H9 (cell line): ENCODE measurements around the gene OTOS. TPM values are rescaled to one million over a fixed set of nuclear protein-coding genes. Genes with fewer than 3 reads are reported as not detected.

Experiments used
- DNase-seq: peaks from one replicate; pipeline ENCODE4 v3.0.0-alpha.2; 2017
- H2AFZ ChIP-seq: one replicate; pipeline ENCODE4 v1.6.1; 2013; ENCODE audit warnings: mild to moderate bottlenecking, low read length, control low read depth, moderate library complexity
- H2AK5ac ChIP-seq: 2 replicates; pipeline ENCODE4 v1.6.1; 2013; ENCODE audit warnings: low read length, control low read depth, mixed read lengths; ENCODE audit not compliant: insufficient read length
- H2BK120ac ChIP-seq: one replicate; pipeline ENCODE4 v1.6.1; 2013; ENCODE audit warnings: low read depth, mild to moderate bottlenecking, low read length, control low read depth, inconsistent platforms; ENCODE audit not compliant: poor library complexity, severe bottlenecking
- H2BK12ac ChIP-seq: 2 replicates; pipeline ENCODE4 v1.6.1; 2013; ENCODE audit warnings: low read length, control low read depth, mixed read lengths, low read depth; ENCODE audit not compliant: insufficient read length
- H2BK15ac ChIP-seq: 2 replicates; pipeline ENCODE4 v1.6.1; 2013; ENCODE audit warnings: low read depth, low read length, control low read depth
- H2BK20ac ChIP-seq: one replicate; pipeline ENCODE4 v1.6.1; 2013; ENCODE audit warnings: low read depth, mild to moderate bottlenecking, low read length, control low read depth, inconsistent platforms; ENCODE audit not compliant: poor library complexity, severe bottlenecking
- H2BK5ac ChIP-seq: 2 replicates; pipeline ENCODE4 v1.6.1; 2013; ENCODE audit warnings: low read length, control low read depth, mixed read lengths; ENCODE audit not compliant: insufficient read length
- H3K14ac ChIP-seq: 2 replicates; pipeline ENCODE4 v1.6.1; 2013; ENCODE audit warnings: low read length, control low read depth; ENCODE audit not compliant: insufficient read depth
- H3K18ac ChIP-seq: 2 replicates; pipeline ENCODE4 v1.6.1; 2013; ENCODE audit warnings: low read depth, mild to moderate bottlenecking, mixed read lengths, low read length, control low read depth; ENCODE audit not compliant: insufficient read length
- H3K23ac ChIP-seq: 2 replicates; pipeline ENCODE4 v1.6.1; 2013; ENCODE audit warnings: low read length, control low read depth, mixed read lengths, low read depth; ENCODE audit not compliant: insufficient read length
- H3K23me2 ChIP-seq: 2 replicates; pipeline ENCODE4 v1.6.1; 2013; ENCODE audit warnings: low read depth, mild to moderate bottlenecking, mixed read lengths, low read length, control low read depth; ENCODE audit not compliant: insufficient read length, poor library complexity, severe bottlenecking
- H3K27ac ChIP-seq: 2 replicates; pipeline ENCODE4 v1.5.1; 2013; ENCODE audit warnings: low read length, control low read depth, mixed read lengths, low read depth; ENCODE audit not compliant: insufficient read length
- H3K27me3 ChIP-seq: 2 replicates; pipeline ENCODE4 v1.6.1; 2013; ENCODE audit warnings: low read length, control low read depth, inconsistent platforms; ENCODE audit not compliant: insufficient read depth
- H3K4ac ChIP-seq: 2 replicates; pipeline ENCODE4 v1.6.1; 2013; ENCODE audit warnings: low read depth, mild to moderate bottlenecking, control low read depth, inconsistent platforms, low read length, moderate library complexity
- H3K4me1 ChIP-seq: 2 replicates; pipeline ENCODE4 v1.6.1; 2013; ENCODE audit warnings: low read length, control low read depth, inconsistent platforms; ENCODE audit not compliant: insufficient read depth
- H3K4me2 ChIP-seq: 2 replicates; pipeline ENCODE4 v1.6.1; 2013; ENCODE audit warnings: low read length, control low read depth, mixed read lengths; ENCODE audit not compliant: insufficient read length, insufficient read depth
- H3K56ac ChIP-seq: 2 replicates; pipeline ENCODE4 v1.6.1; 2013; ENCODE audit warnings: low read depth, mild to moderate bottlenecking, mixed read lengths, low read length, control low read depth; ENCODE audit not compliant: insufficient read length
- H3K79me1 ChIP-seq: 2 replicates; pipeline ENCODE4 v1.6.1; 2013; ENCODE audit warnings: low read depth, mild to moderate bottlenecking, moderate library complexity, low read length, control low read depth, inconsistent platforms; ENCODE audit not compliant: insufficient read depth, poor library complexity, severe bottlenecking
- H3K79me2 ChIP-seq: 2 replicates; pipeline ENCODE4 v1.6.1; 2013; ENCODE audit warnings: low read length, control low read depth, inconsistent platforms; ENCODE audit not compliant: insufficient read depth
- H3K9ac ChIP-seq: 2 replicates; pipeline ENCODE4 v1.6.1; 2013; ENCODE audit warnings: low read length, control low read depth, mixed read lengths; ENCODE audit not compliant: insufficient read length; ENCODE audit errors: extremely low read depth
- H3K9me3 ChIP-seq: one replicate; pipeline ENCODE4 v1.6.1; 2013; ENCODE audit warnings: low read depth, low read length, inconsistent platforms; ENCODE audit not compliant: control insufficient read depth
- H3T11ph ChIP-seq: one replicate; pipeline ENCODE4 v1.6.1; 2013; ENCODE audit warnings: mild to moderate bottlenecking, low read length, control low read depth, inconsistent platforms
- H4K20me1 ChIP-seq: one replicate; pipeline ENCODE4 v1.6.1; 2013; ENCODE audit not compliant: control insufficient read depth, insufficient read length, insufficient read depth
- H4K5ac ChIP-seq: 2 replicates; pipeline ENCODE4 v1.6.1; 2013; ENCODE audit warnings: low read depth, mild to moderate bottlenecking, mixed read lengths, low read length, control low read depth; ENCODE audit not compliant: insufficient read length
- H4K8ac ChIP-seq: replicated peaks from 2 replicates; pipeline ENCODE4 v1.6.1; 2013; ENCODE audit warnings: low read length, control low read depth, mixed read lengths, low read depth; ENCODE audit not compliant: insufficient read length
- H4K91ac ChIP-seq: 2 replicates; pipeline ENCODE4 v1.6.1; 2013; ENCODE audit warnings: low read depth, mild to moderate bottlenecking, moderate library complexity, mixed read lengths, low read length, control low read depth; ENCODE audit not compliant: insufficient read length
- H3K27ac Mint-ChIP-seq, 3 experiments: 2 replicates in 2 of 3; 3 replicates in 1 of 3; pipeline ENCODE4 v1.8.0; 2020 to 2021; ENCODE audit warnings: mixed read lengths in 3 of 3, mild to moderate bottlenecking in 1 of 3, moderate library complexity in 1 of 3
- H3K27me3 Mint-ChIP-seq: 2 replicates; pipeline ENCODE4 v1.8.0; 2021; ENCODE audit warnings: low read depth, mild to moderate bottlenecking, moderate library complexity, mixed read lengths
- H3K36me3 Mint-ChIP-seq, 3 experiments: 2 replicates in 2 of 3; 3 replicates in 1 of 3; pipeline ENCODE4 v1.8.0; 2020 to 2021; ENCODE audit warnings: low read depth in 3 of 3, mixed read lengths in 3 of 3; ENCODE audit not compliant: insufficient read depth in 1 of 3
- H3K4me1 Mint-ChIP-seq, 2 experiments: 2 replicates each; pipeline ENCODE4 v1.8.0; 2020; ENCODE audit warnings: mixed read lengths in 2 of 2
- H3K4me3 Mint-ChIP-seq, 2 experiments: 2 replicates in 1 of 2; 3 replicates in 1 of 2; pipeline ENCODE4 v1.8.0; 2020 to 2021; ENCODE audit warnings: mild to moderate bottlenecking in 2 of 2, mixed read lengths in 2 of 2, moderate library complexity in 1 of 2
- H3K9me3 Mint-ChIP-seq, 2 experiments: 2 replicates in 1 of 2; 3 replicates in 1 of 2; pipeline ENCODE4 v1.8.0; 2020; ENCODE audit warnings: mild to moderate bottlenecking in 2 of 2, mixed read lengths in 2 of 2, moderate library complexity in 1 of 2
- WGBS: extraction: QIAGEN DNeasy Blood & Tissue Kit; methylation state at CpG from one replicate; pipeline ENCODE4 v1.1.7; 2013; ENCODE audit warnings: missing lambda C conversion rate, low lambda C conversion rate, mixed read lengths; ENCODE audit not compliant: insufficient read length; ENCODE audit errors: extremely low coverage; 5-methylcytosine and 5-hydroxymethylcytosine counted together
- total RNA-seq: library from RNA; stranded (reverse); gene quantifications from 2 replicates; pipeline ENCODE4 v1.2.1, GENCODE V29; 2021
- TF ChIP-seq, protein P1 (sequence below): fragments of 200-600 bp; sonication (generic); conservative IDR thresholded peaks from 3 replicates; pipeline ENCODE4 v1.8.0; 2021; ENCODE audit warnings: antibody characterized with exemption, mild to moderate bottlenecking

OTOS gene
- total RNA-seq, 1 experiment from 2014 or later, result not detected

GRCh38 chr2:240109386-240109785, 31.1 kb downstream of the OTOS start:
- Histone ChIP-seq H2BK12ac (no peak overlapping the region), H3K79me2 (no peaks in the 10 kb centered on the region), H3K9ac (no peak overlapping the region), H3T11ph (no peak overlapping the region), H4K8ac (no peak overlapping the region), H4K5ac (no peak overlapping the region), H4K91ac (no peak overlapping the region), H3K14ac (no peak overlapping the region), H2BK5ac (no peak overlapping the region), H2BK20ac (no peak overlapping the region), H3K4me2 (no peak overlapping the region), H2BK120ac (no peak overlapping the region), H2AFZ (no peak overlapping the region), H4K20me1 (no peaks in the 10 kb centered on the region), H3K4me1 (peaks cover 4% of the 10 kb centered on the region; the same call in 1 of the 2 replicates), H3K27ac (no peak overlapping the region), H3K27me3 (no peaks in the 10 kb centered on the region), H3K23ac (no peak overlapping the region), H3K18ac (no peak overlapping the region), H3K23me2 (no peaks in the 10 kb centered on the region), H3K56ac (no peak overlapping the region), H2BK15ac (no peak overlapping the region), H3K9me3 (no peaks in the 10 kb centered on the region), H3K4ac (no peak overlapping the region), H3K79me1 (no peaks in the 10 kb centered on the region), H2AK5ac (no peak overlapping the region)
- Mint-ChIP-seq H3K4me1 (peaks cover 9 to 19% of the 10 kb centered on the region in 2 experiments), H3K9me3 (peaks cover 3 to 9% of the 10 kb centered on the region in 2 experiments; a peak in 3 of 5 replicates), H3K27me3 (peaks cover 14% of the 10 kb centered on the region), H3K27ac (0 out of 7 replicates have a peak overlapping the region, but pooled peaks of 1 of the 3 experiments have one; percentile 17), H3K4me3 (no peak overlapping the region; a peak in 1 of 5 replicates), H3K36me3 (peaks cover 0 to 6% (median 0%) of the 10 kb centered on the region in 3 experiments; a peak in 2 of 7 replicates)
- no peak for DNase-seq
- TF ChIP-seq, protein P1, sequence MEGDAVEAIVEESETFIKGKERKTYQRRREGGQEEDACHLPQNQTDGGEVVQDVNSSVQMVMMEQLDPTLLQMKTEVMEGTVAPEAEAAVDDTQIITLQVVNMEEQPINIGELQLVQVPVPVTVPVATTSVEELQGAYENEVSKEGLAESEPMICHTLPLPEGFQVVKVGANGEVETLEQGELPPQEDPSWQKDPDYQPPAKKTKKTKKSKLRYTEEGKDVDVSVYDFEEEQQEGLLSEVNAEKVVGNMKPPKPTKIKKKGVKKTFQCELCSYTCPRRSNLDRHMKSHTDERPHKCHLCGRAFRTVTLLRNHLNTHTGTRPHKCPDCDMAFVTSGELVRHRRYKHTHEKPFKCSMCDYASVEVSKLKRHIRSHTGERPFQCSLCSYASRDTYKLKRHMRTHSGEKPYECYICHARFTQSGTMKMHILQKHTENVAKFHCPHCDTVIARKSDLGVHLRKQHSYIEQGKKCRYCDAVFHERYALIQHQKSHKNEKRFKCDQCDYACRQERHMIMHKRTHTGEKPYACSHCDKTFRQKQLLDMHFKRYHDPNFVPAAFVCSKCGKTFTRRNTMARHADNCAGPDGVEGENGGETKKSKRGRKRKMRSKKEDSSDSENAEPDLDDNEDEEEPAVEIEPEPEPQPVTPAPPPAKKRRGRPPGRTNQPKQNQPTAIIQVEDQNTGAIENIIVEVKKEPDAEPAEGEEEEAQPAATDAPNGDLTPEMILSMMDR, result no peak
- WGBS, result no CpG with 5 or more reads among the region's 11 CpGs
